GM21786 (cell line): Measurements from ENCODE around the gene GJB6.

Experiments used
- ATAC-seq: cut with Tn5 transposase; IDR thresholded peaks from one replicate; pipeline ENCODE4 v1.9.1; 2021; ENCODE audit not compliant: unreplicated experiment

GJB6 gene

GRCh38 chr13:20227730-20228129 is 4.4 kb downstream of the GJB6 start:
- no peak for ATAC-seq

- no peak for ATAC-seq
These were observed 4.8 kb downstream of the GJB6 start for GRCh38 chr13:20227288-20227687.

GRCh38 chr13:20222553-20222952 is 9.6 kb downstream of the GJB6 start:
- ATAC-seq: no peak

- no peak for ATAC-seq
These were observed 10.3 kb downstream of the GJB6 start for GRCh38 chr13:20221772-20222171.

- peak; percentile 97 for ATAC-seq
These were observed 12.5 kb downstream of the GJB6 start for GRCh38 chr13:20219577-20219976.

DNA sequence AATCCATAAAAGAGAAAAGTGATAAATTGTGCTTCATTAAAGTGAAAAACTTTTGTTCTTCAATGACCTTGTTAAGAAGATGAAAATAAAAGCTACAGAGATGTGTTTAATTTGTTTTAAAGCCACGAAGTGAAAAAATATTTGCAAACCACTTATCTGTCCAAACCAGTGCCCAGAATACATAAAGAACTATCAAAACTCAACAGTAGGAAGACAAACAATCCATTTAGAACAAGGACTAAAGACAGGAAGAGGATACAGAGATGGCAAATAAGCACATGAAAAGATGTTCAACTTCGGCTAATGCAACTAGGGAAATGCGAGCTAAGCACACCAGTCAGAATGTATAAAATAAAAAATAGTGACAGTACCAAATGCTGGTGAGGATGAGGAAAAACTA is 15.0 kb downstream of the GJB6 start:
- no peak for ATAC-seq

- ATAC-seq: no peak
These were observed 22.2 kb downstream of the GJB6 start for GRCh38 chr13:20209948-20210347.

- ATAC-seq: no peak
These were observed 25.4 kb downstream of the GJB6 start for GRCh38 chr13:20206698-20207235.

DNA sequence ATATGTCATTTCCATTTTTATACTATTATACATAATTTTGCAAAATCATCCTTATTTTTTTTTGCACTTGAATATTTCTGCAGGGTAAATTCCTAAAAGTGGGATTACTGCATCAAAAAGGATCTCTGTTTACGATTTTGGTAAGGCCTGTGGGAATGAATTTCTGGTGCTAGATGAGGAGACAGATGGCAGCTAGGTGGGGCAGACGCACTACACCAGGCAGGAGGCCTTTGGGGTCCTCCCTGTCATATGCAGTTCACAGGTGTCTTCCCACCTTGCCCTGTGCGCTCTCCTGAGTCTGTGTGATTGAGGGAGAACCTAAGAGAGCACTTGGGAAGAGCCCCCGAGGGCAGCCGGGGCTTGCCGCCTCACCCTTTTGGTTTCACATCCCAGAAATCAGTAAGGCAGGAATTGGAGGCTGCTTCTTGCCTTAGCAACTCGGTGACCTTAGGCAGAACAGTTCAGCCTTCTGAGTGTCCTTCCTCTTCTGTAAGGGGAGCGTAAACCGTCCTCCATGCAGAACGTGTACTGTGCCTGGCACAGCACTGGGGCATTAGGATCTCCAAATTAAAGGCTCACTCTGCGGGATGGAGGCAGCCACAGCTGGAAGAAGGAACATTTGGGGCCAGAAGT is 25.9 kb downstream of the GJB6 start:
- ATAC-seq: no peak

- no peak for ATAC-seq
These were observed 33.3 kb downstream of the GJB6 start for GRCh38 chr13:20198781-20199180.

DNA sequence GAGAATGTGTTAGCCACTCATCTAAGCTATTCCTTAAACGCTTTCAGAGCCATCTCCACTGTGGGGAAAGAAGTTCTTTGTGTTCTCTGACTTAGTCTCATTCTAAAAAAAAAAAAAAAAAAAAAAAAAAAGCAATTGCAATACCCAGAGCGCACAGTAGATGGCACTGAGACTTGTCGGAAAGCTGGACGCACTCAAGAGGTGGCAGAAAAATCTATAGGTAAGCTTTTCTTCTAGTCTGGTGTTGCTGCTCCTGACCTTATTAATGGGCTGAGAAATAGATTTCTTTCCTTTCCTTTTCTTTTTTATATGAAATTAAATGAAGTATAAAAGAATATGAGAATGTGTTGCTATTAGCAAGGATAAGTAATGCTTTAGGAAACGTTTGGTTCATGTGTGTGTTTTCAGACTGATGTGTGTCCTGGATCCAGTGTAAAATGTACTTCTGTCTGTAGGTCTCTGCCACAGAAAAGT is 34.7 kb downstream of the GJB6 start:
- no peak for ATAC-seq

DNA sequence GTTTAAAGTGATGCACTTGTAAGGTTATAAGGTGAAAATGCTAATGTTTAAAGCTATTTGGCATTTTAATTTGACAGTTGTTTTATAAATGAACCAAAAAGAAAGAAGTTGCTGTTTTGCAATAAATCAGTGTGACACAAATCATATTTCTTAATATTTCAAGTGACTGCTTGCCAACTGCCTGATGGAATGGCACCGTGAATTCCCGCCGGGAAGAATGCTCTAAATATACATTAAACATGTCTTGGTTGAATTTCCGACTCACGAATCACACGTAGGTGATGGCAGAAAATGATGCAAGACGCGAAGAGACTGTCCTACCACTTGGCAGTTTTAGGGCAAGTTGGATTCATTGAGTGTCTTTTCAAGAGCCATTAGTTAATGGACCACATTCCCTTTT is 36.3 kb downstream of the GJB6 start:
- no peak for ATAC-seq

DNA sequence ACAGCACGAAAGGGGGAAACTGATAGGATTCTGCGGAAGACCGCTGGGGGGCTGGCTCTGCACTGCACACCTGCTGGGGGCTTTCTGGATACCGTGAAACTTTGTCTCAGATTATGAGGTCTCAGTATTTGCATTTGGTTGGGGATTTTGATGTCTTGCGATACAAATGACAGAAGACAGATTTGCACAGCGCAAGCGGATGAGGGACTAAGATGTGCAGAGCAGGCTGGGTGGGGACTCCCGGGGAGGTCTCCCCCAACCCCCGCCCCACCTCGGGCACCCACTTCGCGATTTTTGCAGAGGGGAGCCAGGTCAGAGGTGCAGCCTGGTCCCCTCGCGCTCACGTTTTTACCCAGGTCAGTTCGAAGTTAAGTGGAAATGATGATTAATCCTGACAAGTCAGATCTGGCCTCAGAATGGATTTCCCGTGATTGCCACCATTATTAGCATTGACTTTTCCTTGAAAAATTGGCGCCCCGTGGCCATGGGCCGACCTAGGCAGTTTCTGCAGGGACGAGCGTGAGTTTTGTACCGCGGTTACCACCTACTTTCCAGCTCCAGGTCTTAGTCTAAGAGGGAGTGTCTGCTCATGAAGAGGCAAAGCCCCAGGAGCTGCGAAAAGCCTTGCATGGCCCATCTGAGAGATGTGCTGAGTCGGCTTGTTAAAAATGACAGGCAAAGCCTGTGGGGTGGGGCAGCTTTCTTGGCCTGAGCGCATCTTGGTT is 38.0 kb downstream of the GJB6 start:
- no peak for ATAC-seq

GRCh38 chr13:20193162-20193906 is 38.8 kb downstream of the GJB6 start:
- no peak for ATAC-seq

- ATAC-seq: no peak
These were observed 39.3 kb downstream of the GJB6 start, which contains the start of gene GJB2 for GRCh38 chr13:20192836-20193161. GJB2 (minus strand) TSS chr13:20192938; CDS start chr13:20189581, 3,357 bp downstream.

- no peak for ATAC-seq
These were observed 39.8 kb downstream of the GJB6 start for GRCh38 chr13:20192158-20192835.

DNA sequence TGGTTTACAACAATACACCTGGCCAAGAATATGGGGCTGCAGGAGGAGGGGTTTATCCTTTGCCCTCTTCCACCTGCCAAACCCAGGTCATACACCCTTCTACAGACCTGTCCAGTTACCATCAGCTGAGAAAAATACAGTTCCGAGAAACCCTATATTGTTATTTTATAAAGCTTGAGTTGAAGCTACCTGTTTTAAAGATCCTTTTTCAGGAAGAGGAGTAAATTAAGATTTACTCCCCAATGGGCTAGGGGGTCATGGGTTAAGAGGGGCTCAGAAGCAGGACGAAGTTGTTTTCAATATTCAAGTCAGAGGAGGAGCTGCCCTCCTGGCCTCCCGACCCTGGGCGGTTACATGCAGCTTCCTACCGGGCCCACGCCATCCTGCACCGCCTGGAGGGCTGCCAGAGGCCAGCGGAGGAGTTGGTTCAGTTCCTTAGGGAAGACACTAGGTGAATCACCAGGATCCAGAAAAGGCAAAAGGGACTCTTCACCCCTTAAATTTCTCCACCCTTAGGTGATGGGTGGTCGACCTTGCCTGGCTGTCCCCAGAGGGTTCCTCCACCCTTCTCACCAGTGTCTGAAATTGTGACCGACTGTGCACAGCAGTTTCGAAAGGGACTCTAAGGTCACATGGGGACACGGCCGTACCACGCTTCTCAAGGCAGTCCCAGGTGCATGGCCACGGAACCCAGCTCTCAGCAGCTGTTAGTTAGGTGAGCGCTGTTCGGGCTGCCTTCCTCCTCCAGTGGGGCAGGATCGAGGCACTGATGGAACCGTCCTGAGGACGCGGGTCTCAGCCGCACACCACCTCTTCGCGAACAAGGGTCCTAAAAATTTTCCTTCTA is 40.6 kb downstream of the GJB6 start:
- ATAC-seq: no peak

GRCh38 chr13:20190481-20191310 is 41.4 kb downstream of the GJB6 start:
- no peak for ATAC-seq

- ATAC-seq: no peak
These were observed 42.0 kb downstream of the GJB6 start for GRCh38 chr13:20190076-20190475.
